Panc1 (cell line): ENCODE data around the gene STOML2. TPM values are rescaled to one million over a fixed set of nuclear protein-coding genes. Genes with fewer than 3 reads are reported as not detected.
"Not testable (repeated sequence)": the region's sequence is repeated elsewhere in the genome, so short reads cannot be mapped to it uniquely, and the experiment has no call there.

Experiments
- ATAC-seq: fragments of 200-7000 bp; cut with Tn5 transposase; 2 replicates; pipeline ENCODE4 v1.9.1; 2020; ENCODE audit warnings: mild to moderate bottlenecking, moderate library complexity
- Bru-seq: library from RNA; stranded (reverse); fragments of 400-500 nt; gene quantifications from one replicate; lab custom pipeline; 2021; lab: Mats Ljungman, UMichigan
- BruChase-seq, 2 experiments: library from RNA; stranded (reverse); fragments of 400-500 nt; gene quantifications; one replicate each; lab custom pipeline; 2021; lab: Mats Ljungman, UMichigan
- BruUV-seq: library from RNA; stranded (reverse); fragments of 400-500 nt; replicated peaks from 2 replicates; lab custom pipeline; 2021; lab: Mats Ljungman, UMichigan
- CTCF ChIA-PET: fragments of 300-600 bp; sonication (Branson Sonifier 250); formaldehyde crosslinking; loops from one replicate; lab custom pipeline; 2022; ENCODE audit warnings: antibody characterized with exemption; lab: Charles Lee
- POLR2A ChIA-PET: fragments of 300-600 bp; sonication (Branson Sonifier 250); formaldehyde crosslinking; loops from one replicate; lab custom pipeline; 2022; ENCODE audit warnings: antibody characterized with exemption; lab: Charles Lee
- DNase-seq: peaks from one replicate; pipeline ENCODE4 v3.0.0-alpha.2; 2010; ENCODE audit warnings: low read depth, low spot score
- H3K27ac ChIP-seq: 2 replicates; pipeline ENCODE4 v1.5.1; 2011; ENCODE audit warnings: mild to moderate bottlenecking, low read length, inconsistent platforms
- H3K27me3 ChIP-seq: fragments of 200-500 bp; sonication (Bioruptor generic); 2 replicates; pipeline ENCODE4 v1.6.0; 2014; ENCODE audit warnings: low read length, inconsistent platforms; ENCODE audit not compliant: control insufficient read depth, insufficient read depth
- H3K36me3 ChIP-seq: fragments of 200-500 bp; sonication (Bioruptor generic); 2 replicates; pipeline ENCODE4 v1.5.1; 2014; ENCODE audit warnings: inconsistent platforms, mild to moderate bottlenecking, low read length, moderate library complexity; ENCODE audit not compliant: control insufficient read depth, insufficient read depth
- H3K4me1 ChIP-seq: 2 replicates; pipeline ENCODE4 v1.5.1; 2011; ENCODE audit warnings: inconsistent platforms, mild to moderate bottlenecking, low read length, moderate library complexity; ENCODE audit not compliant: control insufficient read depth, insufficient read depth
- H3K4me3 ChIP-seq, 2 experiments: 2 replicates each; pipeline ENCODE4 v1.5.1; 2011 to 2012; ENCODE audit warnings: low read depth in 2 of 2, low read length in 2 of 2, mild to moderate bottlenecking in 2 of 2, inconsistent platforms in 1 of 2, moderate library complexity in 1 of 2
- H3K9me3 ChIP-seq: fragments of 200-500 bp; sonication (Bioruptor generic); 2 replicates; pipeline ENCODE4 v1.5.1; 2014; ENCODE audit warnings: low read depth, mild to moderate bottlenecking, inconsistent platforms, low read length, moderate library complexity; ENCODE audit not compliant: control insufficient read depth, insufficient read depth
- POLR2AphosphoS5 ChIP-seq: IDR thresholded peaks from 2 replicates; pipeline ENCODE4 v1.6.1; 2012; ENCODE audit warnings: mild to moderate bottlenecking, low read depth, low read length, moderate library complexity
- SIN3A ChIP-seq: IDR thresholded peaks from 2 replicates; pipeline ENCODE4 v1.6.1; 2012; ENCODE audit warnings: low read depth, mild to moderate bottlenecking, low read length, moderate library complexity, borderline replicate concordance; ENCODE audit not compliant: insufficient read depth
- TCF7L2 ChIP-seq: IDR thresholded peaks from 2 replicates; pipeline ENCODE4 v1.6.1; 2011; ENCODE audit warnings: mild to moderate bottlenecking, low read depth, low read length, inconsistent platforms
- in situ Hi-C: cut with HindIII; loops from 2 replicates; pipeline ENCODE4 v1.10.0; 2016; ENCODE audit warnings: low sequenced_read_pairs, low pct_unique_long_range_greater_than_20kb
- intact Hi-C: fragments of 100-400 bp; cut with micrococcal nuclease; formaldehyde crosslinking; loops from one replicate; pipeline ENCODE4 v1.10.0; 2022; ENCODE audit not compliant: unreplicated experiment
- long read RNA-seq: library from polyadenylated mRNA; unstranded; transcript quantifications from one replicate; pipeline ENCODE4 v2.0.0, GENCODE V29; 2021; ENCODE audit not compliant: unreplicated experiment
- polyA plus RNA-seq: library from polyadenylated mRNA; unstranded; fragments of >200 nt; gene quantifications from one replicate; pipeline ENCODE4 v1.2.1, GENCODE V29; 2012; ENCODE audit warnings: missing spikeins; ENCODE audit not compliant: insufficient read length
- total RNA-seq: library from RNA; stranded (reverse); gene quantifications from one replicate; pipeline ENCODE4 v1.2.1, GENCODE V29; 2021; ENCODE audit not compliant: unreplicated experiment
- TF ChIP-seq, protein P1 (sequence below): fragments of 450-650 bp; IDR thresholded peaks from 2 replicates; pipeline ENCODE4 v1.5.1; 2017; ENCODE audit warnings: mild to moderate bottlenecking
- TF ChIP-seq, protein P2 (sequence below), 2 experiments: IDR thresholded peaks; 2 replicates each; pipeline ENCODE4 v1.6.1; 2011 to 2012; ENCODE audit warnings: low read depth in 2 of 2, control low read depth in 1 of 2, low read length in 1 of 2, mild to moderate bottlenecking in 1 of 2, moderate library complexity in 1 of 2; ENCODE audit not compliant: insufficient read depth in 1 of 2

Gene STOML2, protein sequence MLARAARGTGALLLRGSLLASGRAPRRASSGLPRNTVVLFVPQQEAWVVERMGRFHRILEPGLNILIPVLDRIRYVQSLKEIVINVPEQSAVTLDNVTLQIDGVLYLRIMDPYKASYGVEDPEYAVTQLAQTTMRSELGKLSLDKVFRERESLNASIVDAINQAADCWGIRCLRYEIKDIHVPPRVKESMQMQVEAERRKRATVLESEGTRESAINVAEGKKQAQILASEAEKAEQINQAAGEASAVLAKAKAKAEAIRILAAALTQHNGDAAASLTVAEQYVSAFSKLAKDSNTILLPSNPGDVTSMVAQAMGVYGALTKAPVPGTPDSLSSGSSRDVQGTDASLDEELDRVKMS
- total RNA-seq (264 TPM), Bru-seq, nascent RNA (percentile 91 among the genes with signal in this experiment), BruChase-seq, experiment 1, labeled RNA remaining after a 2-hour chase (percentile 96 among the genes with signal in this experiment), BruChase-seq, experiment 2, labeled RNA remaining after a 6-hour chase (percentile 98 among the genes with signal in this experiment)
- polyA plus RNA-seq, result 233 TPM
- long read RNA-seq, transcript STOML2-205 (9 exons, 1,293 nt), result minor isoform, 10 of 513 reads
- long read RNA-seq, transcript STOML2-201 (10 exons, 1,278 nt), result major isoform, 285 of 513 reads
- long read RNA-seq, partial matches to known transcripts, result 191 of 513 reads
- long read RNA-seq, other reads (novel, unspliced or antisense), result 25 of 513 reads

DNA sequence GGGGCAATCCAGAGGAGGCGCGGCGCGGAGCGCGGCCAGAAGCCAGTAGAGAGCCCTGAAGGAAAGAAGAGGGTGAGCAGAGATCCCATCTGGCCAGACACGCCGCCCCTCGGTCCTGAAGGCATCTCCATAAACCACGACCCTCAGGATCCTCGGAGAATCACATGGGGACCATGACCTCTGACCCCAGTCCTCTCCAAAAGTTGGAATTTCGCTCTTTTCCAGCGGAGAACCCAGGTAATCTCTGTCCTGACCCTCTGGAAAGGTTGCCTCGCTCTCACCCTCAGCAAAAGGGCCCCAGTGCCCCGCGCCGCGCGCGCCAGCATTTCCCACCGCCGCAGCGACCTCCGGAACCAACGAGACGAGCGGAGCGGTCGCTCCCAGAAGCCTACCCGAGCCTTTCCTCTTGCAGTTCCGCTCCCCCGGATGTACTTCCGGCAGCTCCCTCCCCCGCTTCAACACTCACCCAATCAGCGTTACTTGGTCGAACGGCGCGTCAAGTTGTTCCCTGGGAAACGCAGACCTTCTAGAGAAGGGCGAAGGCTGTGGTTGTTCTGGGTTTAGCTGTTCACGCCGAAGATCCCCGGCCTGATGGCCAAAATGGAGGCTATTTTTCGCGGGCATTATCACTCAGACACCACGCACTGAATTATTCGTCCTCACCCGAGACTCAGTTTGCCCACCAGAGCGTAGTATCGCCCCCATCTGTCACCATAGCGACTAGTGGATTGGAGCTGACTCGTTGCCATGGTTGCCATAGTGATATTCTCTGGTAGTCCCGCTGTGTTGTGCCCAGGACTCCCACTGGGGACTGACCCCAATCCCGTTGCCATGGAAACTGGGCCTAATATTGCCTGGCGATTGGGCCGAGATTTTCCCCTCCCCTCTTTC lies at the start of gene STOML2:
Gene STOML2, minus strand, starts transcription at position 363 of the 891 bp plus-strand sequence. Its CDS starts 37 bp downstream, at position 326.
- DNase-seq, result peak; percentile 78
- intact Hi-C loops, result no loop called here
- CTCF ChIA-PET, result interaction anchor here (1.7 kb wide), 1 partner anchor 13 kb away, joined by 4 read pairs; the partner anchor contains the start of gene ATOSB
- Histone ChIP-seq H3K27ac (peak within 1 kb of the TSS; percentile 96), H3K27me3 (no peaks in the 10 kb centered on the region), H3K36me3 (no peaks in the 10 kb centered on the region; the same call in 1 of the 2 replicates), H3K4me1 (peaks cover 18% of the 10 kb centered on the region), H3K4me3 (peak within 1 kb of the TSS; percentile 80 to 97), H3K9me3 (no peaks in the 10 kb centered on the region)
- BruUV-seq, result TSS peak; percentile 86
- TF ChIP-seq, protein P1, sequence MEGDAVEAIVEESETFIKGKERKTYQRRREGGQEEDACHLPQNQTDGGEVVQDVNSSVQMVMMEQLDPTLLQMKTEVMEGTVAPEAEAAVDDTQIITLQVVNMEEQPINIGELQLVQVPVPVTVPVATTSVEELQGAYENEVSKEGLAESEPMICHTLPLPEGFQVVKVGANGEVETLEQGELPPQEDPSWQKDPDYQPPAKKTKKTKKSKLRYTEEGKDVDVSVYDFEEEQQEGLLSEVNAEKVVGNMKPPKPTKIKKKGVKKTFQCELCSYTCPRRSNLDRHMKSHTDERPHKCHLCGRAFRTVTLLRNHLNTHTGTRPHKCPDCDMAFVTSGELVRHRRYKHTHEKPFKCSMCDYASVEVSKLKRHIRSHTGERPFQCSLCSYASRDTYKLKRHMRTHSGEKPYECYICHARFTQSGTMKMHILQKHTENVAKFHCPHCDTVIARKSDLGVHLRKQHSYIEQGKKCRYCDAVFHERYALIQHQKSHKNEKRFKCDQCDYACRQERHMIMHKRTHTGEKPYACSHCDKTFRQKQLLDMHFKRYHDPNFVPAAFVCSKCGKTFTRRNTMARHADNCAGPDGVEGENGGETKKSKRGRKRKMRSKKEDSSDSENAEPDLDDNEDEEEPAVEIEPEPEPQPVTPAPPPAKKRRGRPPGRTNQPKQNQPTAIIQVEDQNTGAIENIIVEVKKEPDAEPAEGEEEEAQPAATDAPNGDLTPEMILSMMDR, result no peak
- TF ChIP-seq TCF7L2 (peak; percentile 67; the same call in 1 of the 2 replicates), POLR2AphosphoS5 (peak; percentile 96), SIN3A (peak; percentile 99)
- TF ChIP-seq, protein P2, sequence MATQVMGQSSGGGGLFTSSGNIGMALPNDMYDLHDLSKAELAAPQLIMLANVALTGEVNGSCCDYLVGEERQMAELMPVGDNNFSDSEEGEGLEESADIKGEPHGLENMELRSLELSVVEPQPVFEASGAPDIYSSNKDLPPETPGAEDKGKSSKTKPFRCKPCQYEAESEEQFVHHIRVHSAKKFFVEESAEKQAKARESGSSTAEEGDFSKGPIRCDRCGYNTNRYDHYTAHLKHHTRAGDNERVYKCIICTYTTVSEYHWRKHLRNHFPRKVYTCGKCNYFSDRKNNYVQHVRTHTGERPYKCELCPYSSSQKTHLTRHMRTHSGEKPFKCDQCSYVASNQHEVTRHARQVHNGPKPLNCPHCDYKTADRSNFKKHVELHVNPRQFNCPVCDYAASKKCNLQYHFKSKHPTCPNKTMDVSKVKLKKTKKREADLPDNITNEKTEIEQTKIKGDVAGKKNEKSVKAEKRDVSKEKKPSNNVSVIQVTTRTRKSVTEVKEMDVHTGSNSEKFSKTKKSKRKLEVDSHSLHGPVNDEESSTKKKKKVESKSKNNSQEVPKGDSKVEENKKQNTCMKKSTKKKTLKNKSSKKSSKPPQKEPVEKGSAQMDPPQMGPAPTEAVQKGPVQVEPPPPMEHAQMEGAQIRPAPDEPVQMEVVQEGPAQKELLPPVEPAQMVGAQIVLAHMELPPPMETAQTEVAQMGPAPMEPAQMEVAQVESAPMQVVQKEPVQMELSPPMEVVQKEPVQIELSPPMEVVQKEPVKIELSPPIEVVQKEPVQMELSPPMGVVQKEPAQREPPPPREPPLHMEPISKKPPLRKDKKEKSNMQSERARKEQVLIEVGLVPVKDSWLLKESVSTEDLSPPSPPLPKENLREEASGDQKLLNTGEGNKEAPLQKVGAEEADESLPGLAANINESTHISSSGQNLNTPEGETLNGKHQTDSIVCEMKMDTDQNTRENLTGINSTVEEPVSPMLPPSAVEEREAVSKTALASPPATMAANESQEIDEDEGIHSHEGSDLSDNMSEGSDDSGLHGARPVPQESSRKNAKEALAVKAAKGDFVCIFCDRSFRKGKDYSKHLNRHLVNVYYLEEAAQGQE (IDR thresholded peaks at IDR 0.05; ENCODE audit: insufficient read depth in 1 of 2, low read depth in 2 of 2, low read length in 1 of 2), result no peak
- POLR2A ChIA-PET, result interaction anchor here (0.5 to 1.6 kb wide), 10 partner anchors 12 to 421 kb away, joined by 3 to 12 read pairs (median 5); partner anchors contain the start of genes ATOSB, FANCG, UNC13B and VCP
- peak; percentile 98 for ATAC-seq
- in situ Hi-C loops, result no loop called here

DNA sequence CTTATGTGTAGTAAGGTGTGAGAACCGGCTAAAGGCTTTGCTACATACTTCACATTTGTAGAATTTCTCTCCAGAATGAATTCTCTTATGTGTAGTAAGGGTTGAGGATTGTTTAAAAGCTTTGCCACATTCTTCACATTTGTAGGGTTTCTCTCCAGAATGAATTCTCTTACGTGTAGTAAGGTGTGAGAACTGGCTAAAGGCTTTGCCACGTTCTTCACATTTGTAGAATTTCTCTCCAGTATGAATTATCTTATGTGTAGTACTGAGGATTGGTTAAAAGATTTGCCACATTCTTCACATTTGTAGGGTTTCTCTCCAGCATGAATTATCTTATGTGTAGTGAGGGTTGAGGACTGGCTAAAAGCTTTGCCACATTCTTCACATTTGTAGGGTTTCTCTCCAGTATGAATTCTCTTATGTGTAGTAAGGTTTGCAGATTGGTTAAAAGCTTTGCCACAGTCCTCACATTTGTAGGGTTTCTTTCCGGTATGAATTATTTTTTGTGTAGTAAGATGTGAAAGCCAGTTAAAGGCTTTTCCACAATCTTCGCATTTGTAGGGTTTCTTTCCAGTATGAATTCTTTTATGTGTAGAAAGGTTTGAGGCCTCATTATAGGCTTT lies 45.1 kb upstream of the STOML2 start:
- ATAC-seq, H3K4me1 ChIP-seq, H3K36me3 ChIP-seq, CTCF ChIA-PET, H3K27ac ChIP-seq, H3K4me3 ChIP-seq, H3K27me3 ChIP-seq, BruUV-seq, intact Hi-C loops, DNase-seq, in situ Hi-C loops: not testable (repeated sequence)
- peaks cover 20% of the 10 kb centered on the region; the same call in 1 of the 2 replicates for H3K9me3 ChIP-seq
- POLR2A ChIA-PET, result interaction anchor here (0.7 kb wide), 1 partner anchor 66 kb away, joined by 3 read pairs; no protein-coding TSS in a partner anchor
